HCT116 (cell line): ENCODE results near the gene BAIAP2. TPM values are rescaled to one million over a fixed set of nuclear protein-coding genes. Genes with fewer than 3 reads are reported as not detected.

Experiments
- ATAC-seq: fragments of 200-7000 bp; cut with Tn5 transposase; 2 replicates; pipeline ENCODE4 v1.9.1; 2020; ENCODE audit warnings: mild to moderate bottlenecking, moderate library complexity
- BruUV-seq: library from RNA; stranded (reverse); fragments of 400-500 nt; replicated peaks from 2 replicates; lab custom pipeline; 2021; lab: Mats Ljungman, UMichigan
- CTCF ChIA-PET: fragments of 300-600 bp; sonication (Branson Sonifier 250); formaldehyde crosslinking; loops from one replicate; lab custom pipeline; 2021; ENCODE audit warnings: antibody characterized with exemption; lab: Charles Lee
- POLR2A ChIA-PET: fragments of 300-600, 350-600 bp; sonication (Branson Sonifier 250); formaldehyde crosslinking; loops from one replicate; lab custom pipeline; 2021; ENCODE audit warnings: antibody characterized with exemption; lab: Charles Lee
- RAD21 ChIA-PET, 2 experiments: fragments of 300-600 bp; sonication (Branson Sonifier 250); formaldehyde crosslinking; loops; one replicate each; lab custom pipeline; 2023; ENCODE audit warnings: low total read pairs in 2 of 2; ENCODE audit not compliant: uncharacterized antibody in 2 of 2, unreplicated experiment in 2 of 2, low non-redundant PET in 1 of 2; lab: Charles Lee
- DNase-seq: peaks from one replicate; pipeline ENCODE4 v3.0.0-alpha.2; 2010; ENCODE audit warnings: low read depth, low spot score
- H2AFZ ChIP-seq: fragments of 200-600 bp; shearing (Covaris generic), sonication (generic); 2 replicates; pipeline ENCODE4 v1.6.1; 2017; ENCODE audit warnings: low read depth, mixed run types, mixed read lengths, antibody characterized with exemption, low read length; ENCODE audit not compliant: poor library complexity, severe bottlenecking
- H3K27ac ChIP-seq: 2 replicates; pipeline ENCODE4 v1.5.1; 2012; ENCODE audit warnings: low read depth, low read length
- H3K27me3 ChIP-seq: fragments of 200-600 bp; sonication (generic); 2 replicates; pipeline ENCODE4 v1.6.1; 2016; ENCODE audit warnings: mixed run types, low read length, mixed read lengths; ENCODE audit not compliant: insufficient read depth
- H3K36me3 ChIP-seq, 2 experiments: fragments of 200-500 bp in 1 of 2; fragments of 200-600 bp in 1 of 2; sonication (Bioruptor generic) in 1 of 2; sonication (generic) in 1 of 2; 2 replicates each; pipeline versions ENCODE4 v1.5.1 to v1.6.1; 2014 to 2016; ENCODE audit warnings: low read length in 2 of 2, inconsistent platforms in 1 of 2, mixed read lengths in 1 of 2, mixed run types in 1 of 2; ENCODE audit not compliant: insufficient read depth in 2 of 2, control insufficient read depth in 1 of 2
- H3K4me1 ChIP-seq, 2 experiments: fragments of 200-600 bp in 1 of 2; sonication (generic) in 1 of 2; 2 replicates each; pipeline versions ENCODE4 v1.5.1 to v1.6.1; 2012 to 2017; ENCODE audit warnings: low read length in 2 of 2, inconsistent platforms in 1 of 2, mild to moderate bottlenecking in 1 of 2, mixed read lengths in 1 of 2, mixed run types in 1 of 2, moderate library complexity in 1 of 2; ENCODE audit not compliant: insufficient read depth in 2 of 2, control insufficient read depth in 1 of 2
- H3K4me2 ChIP-seq: fragments of 200-600 bp; sonication (generic); 2 replicates; pipeline ENCODE4 v1.6.1; 2017; ENCODE audit warnings: mixed run types, low read length, mixed read lengths
- H3K4me3 ChIP-seq, 2 experiments: fragments of 200-600 bp in 1 of 2; sonication (generic) in 1 of 2; replicated peaks in 1 of 2; 2 replicates each; pipeline ENCODE4 v1.5.1; 2011 to 2016; ENCODE audit warnings: low read length in 2 of 2, control low read depth in 1 of 2, low read depth in 1 of 2, mild to moderate bottlenecking in 1 of 2, mixed read lengths in 1 of 2, mixed run types in 1 of 2
- H3K79me2 ChIP-seq: fragments of 200-600 bp; sonication (generic); 2 replicates; pipeline ENCODE4 v1.6.1; 2017; ENCODE audit warnings: mild to moderate bottlenecking, mixed run types, low read length, moderate library complexity, mixed read lengths; ENCODE audit not compliant: insufficient read depth
- H3K9ac ChIP-seq: fragments of 200-600 bp; sonication (generic); 2 replicates; pipeline ENCODE4 v1.6.1; 2016; ENCODE audit warnings: low read length, mixed read lengths
- H3K9me2 ChIP-seq: fragments of 200-600 bp; sonication (generic), shearing (Covaris generic); 2 replicates; pipeline ENCODE4 v1.6.1; 2017; ENCODE audit warnings: mixed run types, mild to moderate bottlenecking, moderate library complexity; ENCODE audit not compliant: insufficient read depth
- H3K9me3 ChIP-seq, 2 experiments: fragments of 200-500 bp in 1 of 2; fragments of 200-600 bp in 1 of 2; sonication (Bioruptor generic) in 1 of 2; sonication (generic) in 1 of 2; 2 replicates each; pipeline ENCODE4 v1.6.1; 2014 to 2017; ENCODE audit warnings: low read length in 2 of 2, mixed read lengths in 2 of 2, inconsistent platforms in 1 of 2, low read depth in 1 of 2, mild to moderate bottlenecking in 1 of 2, mixed run types in 1 of 2, moderate library complexity in 1 of 2; ENCODE audit not compliant: control insufficient read depth in 1 of 2, insufficient read depth in 1 of 2
- H4K20me1 ChIP-seq: fragments of 200-600 bp; sonication (generic), shearing (Covaris generic); 2 replicates; pipeline ENCODE4 v1.6.1; 2017; ENCODE audit warnings: mixed run types, mild to moderate bottlenecking, moderate library complexity; ENCODE audit not compliant: insufficient read depth
- CBX3 ChIP-seq: IDR thresholded peaks from 2 replicates; pipeline ENCODE4 v1.6.1; 2012; ENCODE audit warnings: low read depth
- EGR1 ChIP-seq: IDR thresholded peaks from 2 replicates; pipeline ENCODE4 v1.6.1; 2012; ENCODE audit warnings: low read depth
- EZH2 ChIP-seq: fragments of 200-600 bp; sonication (generic); IDR thresholded peaks from 2 replicates; pipeline ENCODE4 v1.6.1; 2017; ENCODE audit warnings: antibody characterized with exemption, mixed run types
- FOSL1 ChIP-seq: IDR thresholded peaks from 2 replicates; pipeline ENCODE4 v1.6.1; 2012; ENCODE audit warnings: low read depth
- JUND ChIP-seq: IDR thresholded peaks from 2 replicates; pipeline ENCODE4 v1.6.1; 2012
- POLR2AphosphoS5 ChIP-seq: IDR thresholded peaks from 2 replicates; pipeline ENCODE4 v1.6.1; 2011; ENCODE audit warnings: mild to moderate bottlenecking, low read depth, low read length, moderate library complexity
- RAD21 ChIP-seq: IDR thresholded peaks from 2 replicates; pipeline ENCODE4 v1.6.1; 2012; ENCODE audit warnings: low read depth, mild to moderate bottlenecking
- SIN3A ChIP-seq: IDR thresholded peaks from 2 replicates; pipeline ENCODE4 v1.6.1; 2012; ENCODE audit warnings: low read depth
- SP1 ChIP-seq: IDR thresholded peaks from 2 replicates; pipeline ENCODE4 v1.6.1; 2012; ENCODE audit warnings: low read depth
- SRF ChIP-seq: IDR thresholded peaks from 2 replicates; pipeline ENCODE4 v1.6.1; 2012; ENCODE audit warnings: low read depth
- YY1 ChIP-seq: IDR thresholded peaks from 2 replicates; pipeline ENCODE4 v1.6.1; 2011; ENCODE audit warnings: low read length, low read depth, moderate library complexity, mild to moderate bottlenecking; ENCODE audit not compliant: insufficient replicate concordance; ENCODE audit errors: extremely low read depth
- ZNF274 ChIP-seq: fragments of 200-500 bp; sonication (Bioruptor generic); IDR thresholded peaks from 2 replicates; pipeline ENCODE4 v1.6.1; 2014; ENCODE audit warnings: mild to moderate bottlenecking, low read depth, low read length, inconsistent platforms
- intact Hi-C: fragments of 100-400 bp; cut with micrococcal nuclease; formaldehyde crosslinking; loops from 2 replicates; pipeline ENCODE4 v1.10.0; 2022
- total RNA-seq: library from RNA; stranded (reverse); gene quantifications from one replicate; pipeline ENCODE4 v1.2.1, GENCODE V29; 2021; ENCODE audit not compliant: unreplicated experiment
- TF ChIP-seq, protein P1 (sequence below), 3 experiments: fragments of 200-600 bp in 1 of 3; sonication (generic) in 1 of 3; IDR thresholded peaks in 2 of 3; conservative IDR thresholded peaks in 1 of 3; 2 replicates each; pipeline ENCODE4 v1.5.1; 2012 to 2017; ENCODE audit warnings: low read depth in 2 of 3, low read length in 2 of 3, antibody characterized with exemption in 1 of 3, borderline replicate concordance in 1 of 3, control low read depth in 1 of 3, mild to moderate bottlenecking in 1 of 3, mixed read lengths in 1 of 3, mixed run types in 1 of 3, moderate library complexity in 1 of 3; ENCODE audit not compliant: insufficient read depth in 1 of 3
- TF ChIP-seq, protein P2 (sequence below): IDR thresholded peaks from 2 replicates; pipeline ENCODE4 v1.6.1; 2012
- TF ChIP-seq, protein P3 (sequence below): IDR thresholded peaks from 2 replicates; pipeline ENCODE4 v1.6.1; 2012; ENCODE audit warnings: low read depth

The BAIAP2 gene
- total RNA-seq, 1 experiment from 2014 or later = 105 TPM

DNA sequence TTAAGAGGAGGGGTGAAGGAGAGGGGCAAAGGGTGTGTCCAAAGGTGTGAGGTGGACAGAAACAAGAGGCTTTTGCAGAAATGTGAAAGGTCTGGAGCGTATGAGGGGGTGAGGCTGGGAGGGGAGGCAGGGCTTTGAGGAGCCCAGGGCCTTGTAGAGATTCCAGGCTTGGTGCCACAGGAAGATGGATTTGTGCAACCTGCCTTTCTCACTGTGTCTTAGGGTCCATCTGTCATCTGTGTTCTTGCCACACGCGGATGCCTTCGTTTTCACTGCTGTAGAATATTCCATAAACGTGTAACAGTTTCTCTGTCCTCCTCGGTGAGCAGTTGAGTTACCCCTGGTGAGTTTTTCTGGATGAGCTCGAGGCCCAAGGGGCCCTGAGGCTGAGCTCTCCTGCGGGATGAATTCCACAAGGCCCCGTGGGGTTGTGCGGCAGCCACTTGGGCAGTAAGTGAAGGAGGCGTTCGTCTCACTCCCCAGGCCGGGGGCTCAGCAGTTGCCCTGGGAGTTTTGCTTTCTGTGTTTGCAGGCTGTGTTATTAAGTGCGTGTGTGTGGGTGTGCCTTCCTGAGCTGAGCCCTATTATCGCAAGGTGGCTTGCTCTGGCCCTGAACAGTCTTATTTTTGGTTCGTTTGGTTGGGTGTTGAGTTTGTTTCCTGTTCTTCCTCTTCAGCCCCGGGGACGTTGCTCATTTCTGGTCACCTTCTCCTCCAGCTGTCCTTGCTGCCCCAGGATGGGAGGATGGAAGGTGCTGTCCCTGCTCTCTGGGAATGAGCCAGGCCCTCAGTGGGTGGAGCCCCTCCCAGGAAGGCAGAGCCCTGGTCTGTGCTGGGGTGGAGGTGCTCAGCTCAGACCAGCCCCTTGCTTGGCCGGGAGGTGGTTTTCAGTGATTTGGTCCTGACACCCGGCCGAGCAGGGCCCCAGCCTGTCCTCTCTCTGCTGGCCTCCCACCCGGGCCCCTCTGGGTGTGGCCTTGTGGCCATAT, 28.4 kb downstream of the BAIAP2 start:
- no peaks in the 10 kb centered on the region for H3K9me3 ChIP-seq
- H4K20me1 ChIP-seq = no peaks in the 10 kb centered on the region
- H3K27ac ChIP-seq = peak overlapping the region; percentile 30; the same call in 1 of the 2 replicates
- H3K4me1 ChIP-seq = peaks cover 8 to 33% of the 10 kb centered on the region in 2 experiments
- no TSS peak for BruUV-seq
- DNase-seq = no peak
- ChIA-PET RAD21 (no interaction called here), POLR2A (no interaction called here)
- no peaks in the 10 kb centered on the region for H3K9me2 ChIP-seq
- TF ChIP-seq ZNF274 = no peak
- TF ChIP-seq RAD21 = no peak
- TF ChIP-seq, protein P1, sequence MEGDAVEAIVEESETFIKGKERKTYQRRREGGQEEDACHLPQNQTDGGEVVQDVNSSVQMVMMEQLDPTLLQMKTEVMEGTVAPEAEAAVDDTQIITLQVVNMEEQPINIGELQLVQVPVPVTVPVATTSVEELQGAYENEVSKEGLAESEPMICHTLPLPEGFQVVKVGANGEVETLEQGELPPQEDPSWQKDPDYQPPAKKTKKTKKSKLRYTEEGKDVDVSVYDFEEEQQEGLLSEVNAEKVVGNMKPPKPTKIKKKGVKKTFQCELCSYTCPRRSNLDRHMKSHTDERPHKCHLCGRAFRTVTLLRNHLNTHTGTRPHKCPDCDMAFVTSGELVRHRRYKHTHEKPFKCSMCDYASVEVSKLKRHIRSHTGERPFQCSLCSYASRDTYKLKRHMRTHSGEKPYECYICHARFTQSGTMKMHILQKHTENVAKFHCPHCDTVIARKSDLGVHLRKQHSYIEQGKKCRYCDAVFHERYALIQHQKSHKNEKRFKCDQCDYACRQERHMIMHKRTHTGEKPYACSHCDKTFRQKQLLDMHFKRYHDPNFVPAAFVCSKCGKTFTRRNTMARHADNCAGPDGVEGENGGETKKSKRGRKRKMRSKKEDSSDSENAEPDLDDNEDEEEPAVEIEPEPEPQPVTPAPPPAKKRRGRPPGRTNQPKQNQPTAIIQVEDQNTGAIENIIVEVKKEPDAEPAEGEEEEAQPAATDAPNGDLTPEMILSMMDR (IDR thresholded peaks at IDR 0.05 in 2 of 3, conservative IDR thresholded peaks at IDR 0.05 in 1 of 3; ENCODE audit: borderline replicate concordance in 1 of 3, insufficient read depth in 1 of 3, low read depth in 2 of 3, low read length in 2 of 3) = no peak
- no peak for TF ChIP-seq SIN3A
- no peak for TF ChIP-seq EZH2
- no peak for TF ChIP-seq EGR1
- no peak for TF ChIP-seq SRF
- no peak for TF ChIP-seq FOSL1
- TF ChIP-seq JUND = no peak
- no peak for TF ChIP-seq SP1
- no peak for TF ChIP-seq CBX3
- TF ChIP-seq, protein P2, sequence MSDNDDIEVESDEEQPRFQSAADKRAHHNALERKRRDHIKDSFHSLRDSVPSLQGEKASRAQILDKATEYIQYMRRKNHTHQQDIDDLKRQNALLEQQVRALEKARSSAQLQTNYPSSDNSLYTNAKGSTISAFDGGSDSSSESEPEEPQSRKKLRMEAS = no peak
- TF ChIP-seq YY1 = no peak
- no peak for TF ChIP-seq POLR2AphosphoS5
- TF ChIP-seq, protein P3, sequence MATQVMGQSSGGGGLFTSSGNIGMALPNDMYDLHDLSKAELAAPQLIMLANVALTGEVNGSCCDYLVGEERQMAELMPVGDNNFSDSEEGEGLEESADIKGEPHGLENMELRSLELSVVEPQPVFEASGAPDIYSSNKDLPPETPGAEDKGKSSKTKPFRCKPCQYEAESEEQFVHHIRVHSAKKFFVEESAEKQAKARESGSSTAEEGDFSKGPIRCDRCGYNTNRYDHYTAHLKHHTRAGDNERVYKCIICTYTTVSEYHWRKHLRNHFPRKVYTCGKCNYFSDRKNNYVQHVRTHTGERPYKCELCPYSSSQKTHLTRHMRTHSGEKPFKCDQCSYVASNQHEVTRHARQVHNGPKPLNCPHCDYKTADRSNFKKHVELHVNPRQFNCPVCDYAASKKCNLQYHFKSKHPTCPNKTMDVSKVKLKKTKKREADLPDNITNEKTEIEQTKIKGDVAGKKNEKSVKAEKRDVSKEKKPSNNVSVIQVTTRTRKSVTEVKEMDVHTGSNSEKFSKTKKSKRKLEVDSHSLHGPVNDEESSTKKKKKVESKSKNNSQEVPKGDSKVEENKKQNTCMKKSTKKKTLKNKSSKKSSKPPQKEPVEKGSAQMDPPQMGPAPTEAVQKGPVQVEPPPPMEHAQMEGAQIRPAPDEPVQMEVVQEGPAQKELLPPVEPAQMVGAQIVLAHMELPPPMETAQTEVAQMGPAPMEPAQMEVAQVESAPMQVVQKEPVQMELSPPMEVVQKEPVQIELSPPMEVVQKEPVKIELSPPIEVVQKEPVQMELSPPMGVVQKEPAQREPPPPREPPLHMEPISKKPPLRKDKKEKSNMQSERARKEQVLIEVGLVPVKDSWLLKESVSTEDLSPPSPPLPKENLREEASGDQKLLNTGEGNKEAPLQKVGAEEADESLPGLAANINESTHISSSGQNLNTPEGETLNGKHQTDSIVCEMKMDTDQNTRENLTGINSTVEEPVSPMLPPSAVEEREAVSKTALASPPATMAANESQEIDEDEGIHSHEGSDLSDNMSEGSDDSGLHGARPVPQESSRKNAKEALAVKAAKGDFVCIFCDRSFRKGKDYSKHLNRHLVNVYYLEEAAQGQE = no peak
- TF ChIP-seq, all 23 proteins: peak for 0
- CTCF ChIA-PET = no interaction called here
- H2AFZ ChIP-seq = no peak overlapping the region
- peaks cover 88% of the 10 kb centered on the region for H3K79me2 ChIP-seq
- no peak overlapping the region for H3K4me3 ChIP-seq
- no peak for ATAC-seq
- intact Hi-C loops = no loop called here
- peaks cover 10 to 39% of the 10 kb centered on the region in 2 experiments for H3K36me3 ChIP-seq
- no peaks in the 10 kb centered on the region for H3K27me3 ChIP-seq
- no peak overlapping the region for H3K4me2 ChIP-seq
- no peak overlapping the region for H3K9ac ChIP-seq
